Fibroblast of skin of left quadriceps (primary cell): ENCODE data around the gene LSS.

ENCODE experiments used
- DNase-seq, 2 experiments: peaks; one replicate each; pipeline ENCODE4 v3.0.0-alpha.2; 2013; ENCODE audit warnings: low read depth in 2 of 2

The LSS gene

GRCh38 chr21:46218906-46219590, 9.5 kb downstream of the LSS start:
- no peak for DNase-seq

- no peak for DNase-seq
These were observed 10.9 kb downstream of the LSS start for GRCh38 chr21:46217511-46218196.

- DNase-seq = no peak
These were observed 12.3 kb downstream of the LSS start for GRCh38 chr21:46216132-46216747.

- DNase-seq = no peak
These were observed 13.0 kb downstream of the LSS start for GRCh38 chr21:46215436-46216131.

- DNase-seq = no peak
These were observed 13.9 kb downstream of the LSS start for GRCh38 chr21:46214478-46215340.

GRCh38 chr21:46213620-46214286, 14.8 kb downstream of the LSS start:
- DNase-seq = no peak

- no peak for DNase-seq
These were observed 15.7 kb downstream of the LSS start for GRCh38 chr21:46212721-46213484.

- DNase-seq = no peak
These were observed 16.5 kb downstream of the LSS start for GRCh38 chr21:46211786-46212720.

- no peak for DNase-seq
These were observed 17.2 kb downstream of the LSS start for GRCh38 chr21:46211376-46211775.

- DNase-seq = no peak
These were observed 18.0 kb downstream of the LSS start for GRCh38 chr21:46210378-46211136.

- DNase-seq = no peak
These were observed 19.5 kb downstream of the LSS start for GRCh38 chr21:46208761-46209721.

GRCh38 chr21:46207920-46208591, 20.5 kb downstream of the LSS start:
- no peak for DNase-seq

GRCh38 chr21:46207006-46207919, 21.3 kb downstream of the LSS start:
- DNase-seq = no peak

- DNase-seq = no peak
These were observed 22.2 kb downstream of the LSS start for GRCh38 chr21:46206163-46207005.

- no peak for DNase-seq
These were observed 22.8 kb downstream of the LSS start for GRCh38 chr21:46205766-46206162.
